MM.1S (cell line): ENCODE results near the gene SH3RF1.

Source experiments
- DNase-seq: peaks from one replicate; pipeline ENCODE4 v3.0.0-alpha.2; 2015
- H2AFZ ChIP-seq: fragments of 300-600 bp; sonication (generic); 2 replicates; pipeline ENCODE4 v1.6.0; 2016; ENCODE audit warnings: antibody characterized with exemption, low read length
- H3F3A ChIP-seq: fragments of 300-600 bp; sonication (generic); 2 replicates; pipeline ENCODE4 v1.6.1; 2016; ENCODE audit warnings: mild to moderate bottlenecking, antibody characterized with exemption, low read length, moderate library complexity, mixed read lengths; ENCODE audit not compliant: insufficient read depth
- H3K27ac ChIP-seq: fragments of 300-600 bp; sonication (generic); 2 replicates; pipeline ENCODE4 v1.5.1; 2016; ENCODE audit warnings: mild to moderate bottlenecking, low read length
- H3K27me3 ChIP-seq: fragments of 300-600 bp; sonication (generic); replicated peaks from 2 replicates; pipeline ENCODE4 v1.6.0; 2016; ENCODE audit warnings: low read length; ENCODE audit not compliant: insufficient read depth
- H3K36me3 ChIP-seq: fragments of 300-600 bp; sonication (generic); replicated peaks from 2 replicates; pipeline ENCODE4 v1.6.1; 2016; ENCODE audit warnings: mild to moderate bottlenecking, low read length, mixed read lengths; ENCODE audit not compliant: insufficient read depth
- H3K4me1 ChIP-seq: fragments of 300-600 bp; sonication (generic); 2 replicates; pipeline ENCODE4 v1.6.1; 2016; ENCODE audit warnings: low read length, mixed read lengths
- H3K4me2 ChIP-seq: fragments of 300-600 bp; sonication (generic); 2 replicates; pipeline ENCODE4 v1.6.0; 2016; ENCODE audit warnings: low read depth, low read length
- H3K4me3 ChIP-seq: fragments of 300-600 bp; sonication (generic); 2 replicates; pipeline ENCODE4 v1.5.1; 2016; ENCODE audit warnings: low read length, mixed read lengths
- H3K79me2 ChIP-seq: fragments of 300-600 bp; sonication (generic); 2 replicates; pipeline ENCODE4 v1.6.1; 2016; ENCODE audit warnings: mixed run types, low read length, mixed read lengths
- H3K9ac ChIP-seq: fragments of 300-600 bp; sonication (generic); 2 replicates; pipeline ENCODE4 v1.6.1; 2016; ENCODE audit warnings: low read length, mixed read lengths
- H3K9me2 ChIP-seq: fragments of 300-600 bp; sonication (generic); replicated peaks from 2 replicates; pipeline ENCODE4 v1.6.1; 2016; ENCODE audit warnings: mild to moderate bottlenecking, low read length, mixed read lengths; ENCODE audit not compliant: insufficient read depth
- H3K9me3 ChIP-seq: fragments of 300-600 bp; sonication (generic); replicated peaks from 2 replicates; pipeline ENCODE4 v1.6.1; 2016; ENCODE audit warnings: mild to moderate bottlenecking, low read length, mixed read lengths; ENCODE audit not compliant: insufficient read depth
- H4K20me1 ChIP-seq: fragments of 300-600 bp; sonication (generic); 2 replicates; pipeline ENCODE4 v1.6.1; 2016; ENCODE audit warnings: mild to moderate bottlenecking, low read length, moderate library complexity, mixed read lengths; ENCODE audit not compliant: insufficient read depth
- EZH2 ChIP-seq: fragments of 300-600 bp; sonication (generic); optimal IDR thresholded peaks from 2 replicates; pipeline ENCODE3; 2017; ENCODE audit warnings: low read depth, mild to moderate bottlenecking, antibody characterized with exemption, low read length, mixed read lengths
- EZH2phosphoT487 ChIP-seq: fragments of 300-600 bp; sonication (generic); IDR thresholded peaks from 2 replicates; pipeline ENCODE4 v1.6.1; 2018; ENCODE audit warnings: antibody characterized with exemption, low read length
- TF ChIP-seq, protein P1 (sequence below): fragments of 300-600 bp; sonication (generic); IDR thresholded peaks from 2 replicates; pipeline ENCODE4 v1.5.1; 2016; ENCODE audit warnings: antibody characterized with exemption, low read length, mixed read lengths

Gene SH3RF1

DNA sequence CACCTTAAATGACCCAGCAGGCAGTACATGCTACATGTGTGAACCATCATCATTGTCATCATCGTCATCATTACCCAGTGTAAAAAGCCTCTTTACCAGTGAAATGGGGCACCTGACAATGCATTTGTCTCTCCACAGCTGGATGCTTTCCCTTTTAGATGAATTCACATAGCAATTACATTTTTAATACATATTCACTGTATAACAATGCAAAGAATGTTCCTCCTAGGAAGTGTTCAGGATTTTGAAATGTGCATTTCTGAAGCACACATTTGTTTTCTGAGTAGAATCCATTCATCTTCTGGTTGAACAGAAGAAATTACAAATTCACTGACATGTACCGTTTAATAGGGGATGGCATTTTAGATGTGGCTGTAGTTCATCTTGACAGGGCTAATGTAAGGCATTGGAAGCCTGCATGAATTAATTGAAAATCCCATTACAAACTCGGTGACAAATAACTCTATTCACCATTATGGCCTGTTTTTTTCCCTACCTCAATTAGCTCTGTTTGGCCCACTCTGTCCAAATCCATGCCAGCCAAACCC, 111.1 kb downstream of the SH3RF1 start:
- Histone ChIP-seq H3K27me3 (no peaks in the 10 kb centered on the region), H2AFZ (no peak overlapping the region), H3K27ac (no peak overlapping the region), H3K36me3 (no peaks in the 10 kb centered on the region), H3K4me1 (no peaks in the 10 kb centered on the region), H4K20me1 (no peaks in the 10 kb centered on the region), H3K9me2 (no peaks in the 10 kb centered on the region), H3K9me3 (no peaks in the 10 kb centered on the region), H3F3A (no peaks in the 10 kb centered on the region), H3K4me3 (no peak overlapping the region), H3K4me2 (no peak overlapping the region), H3K79me2 (no peaks in the 10 kb centered on the region), H3K9ac (no peak overlapping the region)
- DNase-seq: no peak
- TF ChIP-seq EZH2phosphoT487: no peak
- TF ChIP-seq, protein P1, sequence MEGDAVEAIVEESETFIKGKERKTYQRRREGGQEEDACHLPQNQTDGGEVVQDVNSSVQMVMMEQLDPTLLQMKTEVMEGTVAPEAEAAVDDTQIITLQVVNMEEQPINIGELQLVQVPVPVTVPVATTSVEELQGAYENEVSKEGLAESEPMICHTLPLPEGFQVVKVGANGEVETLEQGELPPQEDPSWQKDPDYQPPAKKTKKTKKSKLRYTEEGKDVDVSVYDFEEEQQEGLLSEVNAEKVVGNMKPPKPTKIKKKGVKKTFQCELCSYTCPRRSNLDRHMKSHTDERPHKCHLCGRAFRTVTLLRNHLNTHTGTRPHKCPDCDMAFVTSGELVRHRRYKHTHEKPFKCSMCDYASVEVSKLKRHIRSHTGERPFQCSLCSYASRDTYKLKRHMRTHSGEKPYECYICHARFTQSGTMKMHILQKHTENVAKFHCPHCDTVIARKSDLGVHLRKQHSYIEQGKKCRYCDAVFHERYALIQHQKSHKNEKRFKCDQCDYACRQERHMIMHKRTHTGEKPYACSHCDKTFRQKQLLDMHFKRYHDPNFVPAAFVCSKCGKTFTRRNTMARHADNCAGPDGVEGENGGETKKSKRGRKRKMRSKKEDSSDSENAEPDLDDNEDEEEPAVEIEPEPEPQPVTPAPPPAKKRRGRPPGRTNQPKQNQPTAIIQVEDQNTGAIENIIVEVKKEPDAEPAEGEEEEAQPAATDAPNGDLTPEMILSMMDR: no peak
- no peak for TF ChIP-seq EZH2

DNA sequence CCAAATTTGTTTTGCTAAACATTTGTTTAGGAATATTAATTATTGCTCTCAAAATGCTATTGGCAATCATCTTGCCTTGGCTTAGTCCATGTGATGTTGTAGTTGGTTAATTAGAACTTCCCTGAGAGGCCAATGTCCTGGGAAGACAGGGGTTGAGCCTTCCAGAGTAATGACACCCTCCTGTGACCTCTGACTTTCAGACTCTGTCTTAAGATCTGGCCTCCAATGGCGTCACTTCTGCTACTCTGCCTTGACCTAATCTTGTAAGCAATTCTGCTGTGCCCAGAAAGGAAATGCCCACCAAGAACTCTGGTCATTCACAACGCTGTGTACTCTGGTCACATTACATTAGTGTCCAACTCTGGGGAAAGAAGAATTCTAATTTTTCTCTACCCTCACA, 111.9 kb downstream of the SH3RF1 start:
- Histone ChIP-seq H3K4me3 (no peak overlapping the region), H3K27me3 (no peaks in the 10 kb centered on the region), H3K79me2 (no peaks in the 10 kb centered on the region), H4K20me1 (no peaks in the 10 kb centered on the region), H3K9me2 (no peaks in the 10 kb centered on the region), H3K27ac (no peak overlapping the region), H3K4me2 (no peak overlapping the region), H3K36me3 (no peaks in the 10 kb centered on the region), H3K9me3 (no peaks in the 10 kb centered on the region), H3F3A (no peaks in the 10 kb centered on the region), H3K4me1 (no peaks in the 10 kb centered on the region), H2AFZ (no peak overlapping the region), H3K9ac (no peak overlapping the region)
- TF ChIP-seq EZH2 (no peak), EZH2phosphoT487 (no peak)
- TF ChIP-seq, protein P1: no peak
- DNase-seq: no peak

DNA sequence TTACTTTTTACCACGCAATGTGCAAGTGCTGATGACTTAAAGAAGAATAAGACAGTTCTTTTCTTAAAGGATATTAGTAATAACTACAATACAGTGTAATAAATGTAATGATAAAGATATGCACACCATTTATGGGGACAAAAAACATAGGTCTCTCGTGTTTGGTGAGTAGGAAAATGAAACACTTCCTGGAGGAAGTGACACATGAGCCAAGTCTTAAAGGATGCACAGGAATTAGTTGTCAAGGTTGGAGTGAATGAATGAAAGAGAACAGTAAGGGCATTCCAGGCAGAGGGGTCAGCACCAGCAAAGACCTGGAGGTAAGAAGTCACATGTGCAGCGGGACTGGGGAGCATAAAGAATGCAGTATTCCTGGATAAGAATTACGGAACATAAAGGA, 112.7 kb downstream of the SH3RF1 start:
- H3K79me2 ChIP-seq: no peaks in the 10 kb centered on the region
- H2AFZ ChIP-seq: no peak overlapping the region
- no peaks in the 10 kb centered on the region for H3K4me1 ChIP-seq
- no peak for DNase-seq
- no peak overlapping the region for H3K4me2 ChIP-seq
- H3K9ac ChIP-seq: no peak overlapping the region
- H3K27me3 ChIP-seq: no peaks in the 10 kb centered on the region
- no peaks in the 10 kb centered on the region for H3K9me3 ChIP-seq
- no peak overlapping the region for H3K27ac ChIP-seq
- no peak for TF ChIP-seq EZH2phosphoT487
- TF ChIP-seq, protein P1: no peak
- no peak for TF ChIP-seq EZH2
- no peaks in the 10 kb centered on the region for H3F3A ChIP-seq
- H3K9me2 ChIP-seq: no peaks in the 10 kb centered on the region
- no peaks in the 10 kb centered on the region for H4K20me1 ChIP-seq
- H3K36me3 ChIP-seq: no peaks in the 10 kb centered on the region; the same call in 1 of the 2 replicates
- H3K4me3 ChIP-seq: no peak overlapping the region
